ENCODE data around the gene CLK3. TPM values are rescaled to one million over a fixed set of nuclear protein-coding genes. Genes with fewer than 3 reads are reported as not detected.

Gene CLK3
- total RNA-seq, 1 experiment from 2014 or later, result 32.8 TPM

GRCh38 chr15:74598126-74598842 is 17.4 kb upstream of the CLK3 start:
- in situ Hi-C loops (cut with HindIII; ENCODE audit: low sequenced_read_pairs), result no loop called here
- DNase-seq (ENCODE audit: low spot score), result peak; percentile 91

GRCh38 chr15:74599156-74599555 is 16.5 kb upstream of the CLK3 start:
- in situ Hi-C loops (cut with HindIII; ENCODE audit: low sequenced_read_pairs), result no loop called here
- DNase-seq (ENCODE audit: low spot score), result no peak

- in situ Hi-C loops (cut with HindIII; ENCODE audit: low sequenced_read_pairs), result no loop called here
- DNase-seq (ENCODE audit: low spot score), result no peak
These were observed 12.4 kb upstream of the CLK3 start for GRCh38 chr15:74603026-74603788.

GRCh38 chr15:74603789-74604705 is 11.6 kb upstream of the CLK3 start:
- no peak for DNase-seq (ENCODE audit: low spot score)

GRCh38 chr15:74604983-74605794 is 10.4 kb upstream of the CLK3 start:
- in situ Hi-C loops (cut with HindIII; ENCODE audit: low sequenced_read_pairs), result no loop called here
- no peak for DNase-seq (ENCODE audit: low spot score)

More at GRCh38 chr15:74603789-74604705, 11.6 kb upstream of the CLK3 start:
- in situ Hi-C loops (cut with HindIII; ENCODE audit: low sequenced_read_pairs), result no loop called here

- no peak for DNase-seq (ENCODE audit: low spot score)
- in situ Hi-C loops (cut with HindIII; ENCODE audit: low sequenced_read_pairs), result no loop called here
These were observed 9.9 kb upstream of the CLK3 start for GRCh38 chr15:74605795-74606150.

GRCh38 chr15:74608786-74609185 is 6.8 kb upstream of the CLK3 start:
- DNase-seq (ENCODE audit: low spot score), result no peak
- in situ Hi-C loops (cut with HindIII; ENCODE audit: low sequenced_read_pairs), result no loop called here

- DNase-seq (ENCODE audit: low spot score), result no peak
- in situ Hi-C loops (cut with HindIII; ENCODE audit: low sequenced_read_pairs), result no loop called here
These were observed 5.7 kb upstream of the CLK3 start for GRCh38 chr15:74609938-74610301.

GRCh38 chr15:74610302-74610951 is 5.2 kb upstream of the CLK3 start:
- in situ Hi-C loops (cut with HindIII; ENCODE audit: low sequenced_read_pairs), result no loop called here
- DNase-seq (ENCODE audit: low spot score), result no peak

GRCh38 chr15:74611341-74611740 is 4.3 kb upstream of the CLK3 start:
- in situ Hi-C loops (cut with HindIII; ENCODE audit: low sequenced_read_pairs), result no loop called here
- DNase-seq (ENCODE audit: low spot score), result no peak

- no peak for DNase-seq (ENCODE audit: low spot score)
- in situ Hi-C loops (cut with HindIII; ENCODE audit: low sequenced_read_pairs), result no loop called here
These were observed 3.8 kb upstream of the CLK3 start for GRCh38 chr15:74611834-74612233.

- DNase-seq (ENCODE audit: low spot score), result no peak
- in situ Hi-C loops (cut with HindIII; ENCODE audit: low sequenced_read_pairs), result no loop called here
These were observed 3.0 kb upstream of the CLK3 start for GRCh38 chr15:74612677-74613076.

- in situ Hi-C loops (cut with HindIII; ENCODE audit: low sequenced_read_pairs), result no loop called here
- DNase-seq (ENCODE audit: low spot score), result no peak
These were observed 2.3 kb upstream of the CLK3 start for GRCh38 chr15:74613089-74613952.

GRCh38 chr15:74613953-74614743 is 1.5 kb upstream of the CLK3 start:
- DNase-seq (ENCODE audit: low spot score), result peak; percentile 89
- in situ Hi-C loops (cut with HindIII; ENCODE audit: low sequenced_read_pairs), result no loop called here

- in situ Hi-C loops (cut with HindIII; ENCODE audit: low sequenced_read_pairs), result no loop called here
These were observed 710 bp upstream of the CLK3 start for GRCh38 chr15:74614744-74615507.

GRCh38 chr15:74616366-74616939 is 817 bp downstream of the CLK3 start:
- in situ Hi-C loops (cut with HindIII; ENCODE audit: low sequenced_read_pairs), result no loop called here
- DNase-seq (ENCODE audit: low spot score), result no peak

More at GRCh38 chr15:74614744-74615507, 710 bp upstream of the CLK3 start:
- no peak for DNase-seq (ENCODE audit: low spot score)

Measured in G401 (cell line).